H1 (cell line): ENCODE measurements around the gene PPM1G. TPM values are rescaled to one million over a fixed set of nuclear protein-coding genes. Genes with fewer than 3 reads are reported as not detected.

Source experiments
- CTCF ChIA-PET: fragments of 300-600 bp; sonication (Branson Sonifier 250); formaldehyde crosslinking; loops from one replicate; lab custom pipeline; 2021; ENCODE audit not compliant: partially characterized antibody; lab: Charles Lee
- POLR2A ChIA-PET: fragments of 300-600 bp; sonication (Branson Sonifier 250); formaldehyde crosslinking; loops from one replicate; lab custom pipeline; 2021; ENCODE audit warnings: inconsistent platforms; ENCODE audit not compliant: partially characterized antibody; lab: Charles Lee
- DNase-seq, 2 experiments: peaks; one replicate each; pipeline versions ENCODE4 v3.0.0 to v3.0.0-alpha.2; 2010 to 2022; ENCODE audit warnings: low spot score in 2 of 2, low read depth in 1 of 2, mixed read lengths in 1 of 2
- FAIRE-seq: peaks from 2 replicates; lab custom pipeline; 2011; peaks lifted over from hg19 to GRCh38; lab: Jason Lieb, UNC
- H2AFZ ChIP-seq: 2 replicates; pipeline ENCODE4 v1.8.1; 2012; ENCODE audit warnings: low read length, inconsistent platforms
- H2AK5ac ChIP-seq: 2 replicates; pipeline ENCODE4 v1.6.1; 2013; ENCODE audit warnings: low read depth, low read length
- H2BK120ac ChIP-seq: replicated peaks from 2 replicates; pipeline ENCODE3; 2013; ENCODE audit warnings: low read depth, low read length, inconsistent platforms
- H2BK12ac ChIP-seq: 2 replicates; pipeline ENCODE4 v1.6.1; 2013; ENCODE audit warnings: low read depth, low read length
- H2BK15ac ChIP-seq: 2 replicates; pipeline ENCODE4 v1.6.1; 2013; ENCODE audit warnings: low read length
- H2BK20ac ChIP-seq: 2 replicates; pipeline ENCODE4 v1.6.1; 2013; ENCODE audit warnings: low read length
- H2BK5ac ChIP-seq: 2 replicates; pipeline ENCODE4 v1.6.1; 2013; ENCODE audit warnings: low read depth, low read length
- H3K14ac ChIP-seq: 2 replicates; pipeline ENCODE4 v1.6.1; 2013; ENCODE audit warnings: inconsistent platforms; ENCODE audit not compliant: insufficient read length
- H3K18ac ChIP-seq: 2 replicates; pipeline ENCODE4 v1.6.1; 2013; ENCODE audit warnings: low read length; ENCODE audit errors: extremely low read depth
- H3K23ac ChIP-seq: 2 replicates; pipeline ENCODE4 v1.6.1; 2013; ENCODE audit warnings: inconsistent platforms; ENCODE audit not compliant: insufficient read length
- H3K23me2 ChIP-seq: 2 replicates; pipeline ENCODE4 v1.6.1; 2013; ENCODE audit warnings: low read depth, low read length
- H3K27ac ChIP-seq: 2 replicates; pipeline ENCODE4 v1.6.1; 2011; ENCODE audit warnings: low read depth, low read length, inconsistent platforms
- H3K27me3 ChIP-seq, 4 experiments: replicated peaks in 1 of 4; 1 replicate in 1 of 4; 2 replicates in 3 of 4; pipeline versions ENCODE4 v1.6.1 to v1.8.1; 2011 to 2013; ENCODE audit warnings: low read length in 3 of 4, mild to moderate bottlenecking in 3 of 4, inconsistent platforms in 2 of 4, mixed read lengths in 2 of 4, moderate library complexity in 1 of 4; ENCODE audit not compliant: control insufficient read depth in 3 of 4, insufficient read depth in 3 of 4; ENCODE audit errors: extremely low read depth in 1 of 4
- H3K36me3 ChIP-seq, 4 experiments: 2 replicates each; pipeline versions ENCODE4 v1.6.1 to v1.8.1; 2011 to 2013; ENCODE audit warnings: mild to moderate bottlenecking in 4 of 4, low read length in 3 of 4, moderate library complexity in 2 of 4, control low read depth in 1 of 4, inconsistent platforms in 1 of 4; ENCODE audit not compliant: insufficient read depth in 4 of 4, control insufficient read depth in 2 of 4
- H3K4ac ChIP-seq: replicated peaks from 2 replicates; pipeline ENCODE3; 2013; ENCODE audit warnings: low read length, low read depth, mixed read lengths, inconsistent platforms; ENCODE audit not compliant: insufficient read length
- H3K4me1 ChIP-seq, 4 experiments: replicated peaks in 1 of 4; 1 replicate in 1 of 4; 2 replicates in 3 of 4; pipeline versions ENCODE4 v1.6.1 to v1.8.1; 2011 to 2013; ENCODE audit warnings: low read length in 3 of 4, inconsistent platforms in 2 of 4, mixed read lengths in 1 of 4; ENCODE audit not compliant: insufficient read depth in 4 of 4, control insufficient read depth in 3 of 4
- H3K4me2 ChIP-seq, 2 experiments: 2 replicates each; pipeline versions ENCODE4 v1.6.1 to v1.8.1; 2011 to 2013; ENCODE audit warnings: low read depth in 2 of 2, low read length in 2 of 2, control low read depth in 1 of 2, inconsistent platforms in 1 of 2, mild to moderate bottlenecking in 1 of 2; ENCODE audit not compliant: insufficient read depth in 1 of 2
- H3K4me3 ChIP-seq, 4 experiments: fragments of 200-600, 300-600 bp in 1 of 4; sonication (generic), shearing (Covaris generic), sonication (Bioruptor Twin) in 1 of 4; 2 replicates each; pipeline versions ENCODE4 v1.5.1 to v1.8.1; 2011 to 2016; ENCODE audit warnings: low read length in 4 of 4, low read depth in 3 of 4, control low read depth in 2 of 4, inconsistent platforms in 2 of 4, mild to moderate bottlenecking in 2 of 4, mixed read lengths in 1 of 4, moderate library complexity in 1 of 4; ENCODE audit not compliant: insufficient read depth in 2 of 4; ENCODE audit errors: extremely low read depth in 1 of 4
- H3K56ac ChIP-seq: replicated peaks from 2 replicates; pipeline ENCODE3; 2013; ENCODE audit warnings: low read depth, mild to moderate bottlenecking, mixed read lengths, low read length, inconsistent platforms; ENCODE audit not compliant: insufficient read length
- H3K79me1 ChIP-seq: 2 replicates; pipeline ENCODE4 v1.6.1; 2013; ENCODE audit warnings: low read depth, low read length, control low read depth
- H3K79me2 ChIP-seq, 2 experiments: 2 replicates each; pipeline versions ENCODE4 v1.6.1 to v1.8.1; 2012 to 2013; ENCODE audit warnings: low read length in 2 of 2, mild to moderate bottlenecking in 2 of 2, inconsistent platforms in 1 of 2; ENCODE audit not compliant: insufficient read depth in 2 of 2, control insufficient read depth in 1 of 2
- H3K9ac ChIP-seq, 4 experiments: replicated peaks in 1 of 4; 1 replicate in 1 of 4; 2 replicates in 3 of 4; pipeline versions ENCODE4 v1.6.1 to v1.8.1; 2011 to 2013; ENCODE audit warnings: low read depth in 3 of 4, low read length in 3 of 4, control low read depth in 2 of 4, mild to moderate bottlenecking in 2 of 4, moderate library complexity in 2 of 4, inconsistent platforms in 1 of 4; ENCODE audit errors: extremely low read depth in 1 of 4
- H3K9me3 ChIP-seq, 2 experiments: 2 replicates each; pipeline versions ENCODE4 v1.6.1 to v1.8.1; 2012 to 2013; ENCODE audit warnings: mild to moderate bottlenecking in 2 of 2, moderate library complexity in 2 of 2, control low read depth in 1 of 2, inconsistent platforms in 1 of 2, low read depth in 1 of 2, low read length in 1 of 2, mixed read lengths in 1 of 2; ENCODE audit not compliant: insufficient read depth in 2 of 2
- H4K20me1 ChIP-seq, 2 experiments: replicated peaks in 1 of 2; 2 replicates each; pipeline versions ENCODE3 to v1.8.1; 2011 to 2013; ENCODE audit warnings: inconsistent platforms in 2 of 2, low read length in 2 of 2, mild to moderate bottlenecking in 1 of 2; ENCODE audit not compliant: insufficient read depth in 2 of 2, control insufficient read depth in 1 of 2
- H4K5ac ChIP-seq: 2 replicates; pipeline ENCODE4 v1.6.1; 2013; ENCODE audit warnings: low read length, low read depth, mixed read lengths, inconsistent platforms; ENCODE audit not compliant: insufficient read length
- H4K8ac ChIP-seq: 2 replicates; pipeline ENCODE4 v1.8.0; 2013; ENCODE audit warnings: mild to moderate bottlenecking, moderate library complexity, low read length, inconsistent platforms; ENCODE audit not compliant: insufficient read depth; ENCODE audit errors: extremely low read depth
- H4K91ac ChIP-seq: replicated peaks from 2 replicates; pipeline ENCODE3; 2013; ENCODE audit warnings: low read length, mixed read lengths, inconsistent platforms; ENCODE audit not compliant: insufficient read length
- EZH2 ChIP-seq: fragments of 200-600 bp; sonication (generic); IDR thresholded peaks from 2 replicates; pipeline ENCODE4 v1.7.1; 2012; ENCODE audit warnings: low read depth, mild to moderate bottlenecking, moderate library complexity, low read length, inconsistent platforms; ENCODE audit not compliant: severe bottlenecking
- GABPA ChIP-seq: IDR thresholded peaks from 2 replicates; pipeline ENCODE4 v1.6.1; 2011; ENCODE audit warnings: mild to moderate bottlenecking, low read length, moderate library complexity, borderline replicate concordance; ENCODE audit not compliant: insufficient read depth
- PHF8 ChIP-seq: fragments of 200-600 bp; sonication (generic); conservative IDR thresholded peaks from 2 replicates; pipeline ENCODE4 v1.7.1; 2012; ENCODE audit warnings: low read depth, mild to moderate bottlenecking, inconsistent platforms, low read length, moderate library complexity
- POLR2AphosphoS5 ChIP-seq: IDR thresholded peaks from 2 replicates; pipeline ENCODE4 v1.6.1; 2011; ENCODE audit warnings: low read depth, low read length
- RNF2 ChIP-seq: fragments of 200-900, 300-1000 bp; sonication (generic); IDR thresholded peaks from 2 replicates; pipeline ENCODE4 v1.7.1; 2016; ENCODE audit warnings: borderline replicate concordance, low read depth, mild to moderate bottlenecking, antibody characterized with exemption, low read length; ENCODE audit not compliant: poor library complexity, severe bottlenecking; ENCODE audit errors: missing control alignments
- SIRT6 ChIP-seq: IDR thresholded peaks from one replicate; pipeline ENCODE4 v1.7.1; 2012; ENCODE audit warnings: low read length, inconsistent platforms
- SRF ChIP-seq: IDR thresholded peaks from 2 replicates; pipeline ENCODE4 v1.6.1; 2011; ENCODE audit warnings: mild to moderate bottlenecking, low read depth, low read length, moderate library complexity
- TAF1 ChIP-seq: IDR thresholded peaks from 2 replicates; pipeline ENCODE4 v1.6.1; 2011; ENCODE audit warnings: mild to moderate bottlenecking, low read depth, low read length
- WGBS, 2 experiments: shearing (Covaris generic) in 1 of 2; methylation state at CpG; one replicate each; pipeline versions ENCODE4 v1.1.6 to v1.1.7; 2013 to 2015; ENCODE audit warnings: low lambda C conversion rate in 2 of 2, mixed read lengths in 2 of 2, inconsistent platforms in 1 of 2, low coverage in 1 of 2, missing lambda C conversion rate in 1 of 2; ENCODE audit not compliant: insufficient replicate concordance in 2 of 2, insufficient coverage in 1 of 2, insufficient read length in 1 of 2; ENCODE audit errors: extremely low coverage in 1 of 2, missing lambda C conversion rate in 1 of 2; 5-methylcytosine and 5-hydroxymethylcytosine counted together
- long read RNA-seq, 2 experiments: library from RNA in 1 of 2; library from capped mRNA in 1 of 2; stranded (forward); transcript quantifications; one replicate each; pipeline ENCODE4 v2.0.0, GENCODE V29; 2021; ENCODE audit warnings: inconsistent platforms in 1 of 2
- polyA minus RNA-seq, 3 experiments: library from RNA; depleted of rRNA, polyadenylated mRNA; stranded (reverse); fragments of >200 nt; gene quantifications; 1 replicate in 2 of 3; 2 replicates in 1 of 3; pipeline ENCODE4 v1.2.3, GENCODE V29; 2011
- polyA plus RNA-seq, 7 experiments: library from polyadenylated mRNA; depleted of rRNA in 3 of 7; stranded (reverse) in 5 of 7; unstranded in 2 of 7; fragments of >200 nt in 5 of 7; fragments of 200-250 nt in 2 of 7; gene quantifications; 1 replicate in 5 of 7; 2 replicates in 1 of 7; 4 replicates in 1 of 7; pipeline versions ENCODE4 v1.2.1 to v1.2.3, GENCODE V29; 2011 to 2013; ENCODE audit warnings: missing spikeins in 2 of 7, mixed read lengths in 2 of 7
- total RNA-seq: library from RNA; stranded (reverse); fragmentation: NEBNext Ultra II Directional; extraction: Animal tissue kit (Norgen Biotek cat#: 25700); gene quantifications from 2 replicates; pipeline ENCODE4 v1.2.1, GENCODE V29; 2021

PPM1G gene
- total RNA-seq = 201 and 203 TPM in 2 replicates
- 73.3 and 85.5 TPM in 2 replicates for polyA plus RNA-seq (2011; rRNA removed)
- polyA plus RNA-seq (2011; cell fraction: cytosol; rRNA removed) = 120 TPM
- polyA plus RNA-seq (2011; cell fraction: nucleus; rRNA removed) = 84.9 TPM
- polyA plus RNA-seq (2012, experiment 1 of 2) = 207 to 249 TPM (median 242 TPM) in 4 replicates
- 166 TPM for polyA plus RNA-seq (2012, experiment 2 of 2)
- 163 TPM for polyA plus RNA-seq (2013, experiment 1 of 2)
- polyA plus RNA-seq (2013, experiment 2 of 2) = 166 TPM
- polyA minus RNA-seq (2011; rRNA and poly(A)+ RNA removed) = 101 and 112 TPM in 2 replicates
- polyA minus RNA-seq (2011; cell fraction: cytosol; rRNA and poly(A)+ RNA removed) = 103 TPM
- polyA minus RNA-seq (2011; cell fraction: nucleus; rRNA and poly(A)+ RNA removed) = 45.4 TPM
- long read RNA-seq, experiment 1, partial matches to known transcripts = 186 of 233 reads
- long read RNA-seq, experiment 1, other reads (novel, unspliced or antisense) = 43 of 233 reads
- long read RNA-seq, experiment 2, partial matches to known transcripts = 155 of 157 reads
- long read RNA-seq, experiment 2, other reads (novel, unspliced or antisense) = 1 of 157 reads

DNA sequence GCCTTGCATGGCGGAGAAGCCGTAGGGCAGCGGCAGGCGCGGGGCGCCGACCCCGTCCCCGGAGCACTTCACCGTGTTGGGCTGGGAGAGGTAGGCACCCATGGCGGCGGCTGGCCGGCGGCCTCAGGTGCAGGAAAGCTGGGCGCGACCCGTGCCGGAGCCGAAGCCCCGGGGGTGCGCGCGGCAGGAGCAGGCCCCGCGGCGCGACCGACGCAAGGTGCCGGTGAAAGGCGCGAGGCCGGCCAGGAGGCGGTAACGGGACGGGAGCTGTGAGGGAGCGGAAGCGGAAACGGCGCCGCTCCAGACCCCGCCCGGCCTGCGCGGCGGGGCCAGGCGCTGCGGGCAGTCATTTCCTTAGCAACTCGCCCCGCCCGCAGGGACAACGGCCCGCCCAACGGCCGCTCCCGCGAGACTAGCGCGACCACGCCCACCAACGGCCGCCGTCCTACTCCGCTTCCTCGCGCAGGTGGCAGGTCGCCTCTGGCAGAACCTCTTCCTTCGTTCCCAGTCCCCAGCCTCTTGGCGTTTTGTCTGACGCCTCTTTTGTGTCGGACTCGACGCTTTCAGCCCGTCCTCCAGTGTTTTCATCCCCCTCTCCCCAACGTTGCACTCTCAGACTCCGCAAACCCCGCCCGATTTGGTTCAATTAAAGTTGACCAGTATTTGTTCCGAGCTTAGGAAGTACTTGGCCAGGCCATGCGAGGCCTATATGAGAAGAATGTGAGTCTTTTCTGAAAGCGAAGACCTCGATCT, at the start of gene PPM1G:
PPM1G (minus strand) TSS at position 271 of the 753 bp plus-strand sequence; CDS start at position 102, 169 bp downstream.
- H3K14ac ChIP-seq = no peak within 1 kb of the TSS
- DNase-seq = peak; percentile 87 to 99
- peak within 1 kb of the TSS; percentile 87 to 88 for H3K4me2 ChIP-seq
- H3K18ac ChIP-seq = peak within 1 kb of the TSS; percentile 92
- ChIA-PET POLR2A (interaction anchor here (0.7 to 4.1 kb wide), 25 partner anchors 10 to 328 kb away, joined by 3 to 48 read pairs (median 5); partner anchors contain the start of genes CCDC121, EIF2B4, FNDC4 and GPN1), CTCF (interaction anchor here (1.1 to 2.7 kb wide), 8 partner anchors 12 to 238 kb away, joined by 3 to 8 read pairs (median 5); no protein-coding TSS in a partner anchor)
- no peak within 1 kb of the TSS for H3K23ac ChIP-seq
- FAIRE-seq = no peak
- H3K36me3 ChIP-seq = peaks cover 0 to 4% (median 0%) of the 10 kb centered on the region in 4 experiments; a peak in 2 of 8 replicates
- H3K9ac ChIP-seq = peak within 1 kb of the TSS; percentile 83 to 94 (median 90)
- H3K56ac ChIP-seq = peak within 1 kb of the TSS; percentile 78
- H3K4ac ChIP-seq = peak within 1 kb of the TSS; percentile 41
- H3K9me3 ChIP-seq = no peaks in the 10 kb centered on the region
- H3K4me1 ChIP-seq = peaks cover 0 to 5% (median 3%) of the 10 kb centered on the region in 4 experiments; a peak in 4 of 7 replicates
- H3K27me3 ChIP-seq = no peaks in the 10 kb centered on the region
- H2BK120ac ChIP-seq = no peak within 1 kb of the TSS
- H3K23me2 ChIP-seq = peaks cover 7% of the 10 kb centered on the region
- H3K79me1 ChIP-seq = no peaks in the 10 kb centered on the region
- peak within 1 kb of the TSS; percentile 32 for H4K91ac ChIP-seq
- H2AK5ac ChIP-seq = peak within 1 kb of the TSS; percentile 1; the same call in 1 of the 2 replicates
- H4K5ac ChIP-seq = peak within 1 kb of the TSS; percentile 95
- peak within 1 kb of the TSS; percentile 78 for H3K27ac ChIP-seq
- H4K8ac ChIP-seq = peak within 1 kb of the TSS; percentile 95
- peaks cover 3 to 6% of the 10 kb centered on the region in 2 experiments for H4K20me1 ChIP-seq
- H2BK5ac ChIP-seq = peak within 1 kb of the TSS; percentile 87
- H2BK15ac ChIP-seq = peak within 1 kb of the TSS; percentile 36; the same call in 1 of the 2 replicates
- peak within 1 kb of the TSS; percentile 73; the same call in 1 of the 2 replicates for H2BK12ac ChIP-seq
- H2AFZ ChIP-seq = peak within 1 kb of the TSS; percentile 83; the same call in 1 of the 2 replicates
- peak within 1 kb of the TSS; percentile 68 to 96 (median 92) for H3K4me3 ChIP-seq
- peaks cover 26 to 47% of the 10 kb centered on the region in 2 experiments for H3K79me2 ChIP-seq
- WGBS, 2 experiments = 4% methylated on average over 68 of the region's 82 CpGs; no CpG with 5 or more reads in 1 of the 2 experiments
- no peak within 1 kb of the TSS for H2BK20ac ChIP-seq
- peak; percentile 94 for TF ChIP-seq PHF8
- peak; percentile 89 for TF ChIP-seq GABPA
- TF ChIP-seq POLR2AphosphoS5 = peak; percentile 94
- peak; percentile 93 for TF ChIP-seq TAF1
- peak; percentile 28 for TF ChIP-seq EZH2
- no peak for TF ChIP-seq SIRT6
- TF ChIP-seq SRF = 0 out of 2 replicates have a peak, but pooled peaks have one; percentile 23
- TF ChIP-seq RNF2 = no peak
